NCI-H128 (cell line): Measurements from ENCODE around the gene COG2.
"Not testable (repeated sequence)": the region's sequence is repeated elsewhere in the genome, so short reads cannot be mapped to it uniquely, and the experiment has no call there.

ENCODE experiments used
- DNase-seq: peaks from one replicate; lab custom pipeline; 2025; ENCODE audit not compliant: unreplicated experiment; lab: John Stamatoyannopoulos, UW

The COG2 gene

GRCh38 chr1:230674581-230674980 lies 32.3 kb downstream of the COG2 start:
- no peak for DNase-seq

DNA sequence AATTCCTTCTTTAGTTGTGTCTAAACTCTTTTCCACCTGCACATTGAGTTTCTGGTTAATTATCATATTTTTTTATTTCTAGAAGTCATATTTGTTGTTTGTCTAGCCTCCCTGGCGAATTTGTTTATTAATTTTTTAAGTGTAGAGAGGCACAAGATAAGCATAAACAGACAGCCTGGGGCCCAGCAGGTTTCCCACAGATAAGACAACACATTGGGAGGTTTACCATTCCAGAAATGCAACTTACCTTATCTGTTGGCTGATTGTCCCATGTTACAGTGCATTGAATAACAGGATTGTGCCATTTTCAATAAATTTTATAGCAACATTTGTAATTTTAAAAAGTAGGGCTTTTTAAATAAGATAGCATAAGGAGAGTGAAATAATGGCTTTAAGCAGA lies 34.9 kb downstream of the COG2 start:
- no peak for DNase-seq

DNA sequence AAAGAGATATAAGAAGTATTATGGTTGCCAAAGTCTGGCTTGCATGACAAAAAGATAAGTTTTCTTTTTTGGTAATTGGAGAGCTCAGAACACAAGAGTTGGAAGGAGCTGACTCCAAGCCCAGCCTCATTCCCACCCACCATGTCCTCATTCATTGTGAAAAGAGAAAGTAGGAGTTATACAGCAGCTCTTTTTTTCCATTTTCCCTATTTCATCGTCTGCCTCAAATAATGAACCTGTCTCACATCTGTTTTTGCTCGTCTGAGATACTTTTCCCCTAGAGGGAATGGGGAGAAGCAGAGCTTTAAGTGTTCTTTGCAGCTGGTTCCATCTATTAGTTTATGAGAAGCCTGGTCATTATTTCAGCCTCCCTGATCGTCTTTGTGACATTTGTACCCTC lies 36.9 kb downstream of the COG2 start:
- no peak for DNase-seq

DNA sequence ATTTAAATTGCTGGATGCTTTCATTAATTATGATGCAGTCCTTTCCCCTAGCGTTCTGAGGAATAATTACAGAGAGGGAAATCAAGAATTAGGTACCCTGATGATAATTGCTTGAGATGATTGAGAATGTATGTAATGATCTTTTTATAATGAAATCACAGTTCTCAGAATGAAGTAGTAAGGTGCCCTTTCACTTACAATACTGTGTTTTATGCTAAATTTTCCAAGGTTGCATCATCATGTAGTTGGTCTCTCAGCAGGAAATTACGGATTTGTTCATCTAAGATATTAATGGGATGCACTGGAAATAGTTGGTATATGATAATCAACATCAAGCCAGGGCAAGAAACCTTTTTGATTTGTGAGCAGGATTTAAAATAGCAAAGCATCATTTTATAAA lies 37.5 kb downstream of the COG2 start:
- DNase-seq, result no peak

DNA sequence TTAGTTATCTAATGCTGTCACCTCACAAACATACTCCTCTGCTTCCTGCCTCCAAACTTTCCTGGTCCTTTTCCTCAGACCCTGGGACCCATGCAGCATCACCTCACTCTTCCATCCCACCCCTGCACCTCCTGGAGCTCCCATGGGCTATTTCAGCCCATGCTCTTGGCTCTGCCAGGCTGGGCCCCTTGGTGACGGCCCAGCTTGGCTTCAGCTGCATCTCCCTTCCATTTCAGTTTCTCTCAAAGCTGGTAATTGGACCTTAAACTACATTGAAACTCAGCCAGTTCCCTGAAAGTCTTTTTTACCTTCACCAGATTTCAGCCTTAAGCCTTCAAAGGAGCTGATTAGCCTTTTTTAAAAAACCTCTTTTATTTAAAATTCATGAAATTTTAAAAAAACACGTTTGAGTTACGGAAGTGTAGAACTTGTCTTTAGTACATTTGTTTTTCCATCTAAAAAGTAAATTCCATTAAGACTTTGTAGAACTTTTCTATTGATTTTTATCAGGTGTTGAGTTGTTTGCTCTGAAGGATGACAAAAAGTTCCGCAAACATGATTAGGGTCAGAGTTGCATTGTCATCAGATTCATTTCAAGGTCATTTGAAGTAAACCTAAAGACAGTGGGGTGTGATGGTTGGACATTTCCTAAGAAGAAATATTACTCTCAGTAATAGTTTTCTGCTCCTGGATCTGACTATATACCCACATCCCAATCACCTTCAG lies 38.2 kb downstream of the COG2 start:
- DNase-seq, result no peak

GRCh38 chr1:230681599-230681998 lies 39.3 kb downstream of the COG2 start:
- peak; percentile 84 for DNase-seq

DNA sequence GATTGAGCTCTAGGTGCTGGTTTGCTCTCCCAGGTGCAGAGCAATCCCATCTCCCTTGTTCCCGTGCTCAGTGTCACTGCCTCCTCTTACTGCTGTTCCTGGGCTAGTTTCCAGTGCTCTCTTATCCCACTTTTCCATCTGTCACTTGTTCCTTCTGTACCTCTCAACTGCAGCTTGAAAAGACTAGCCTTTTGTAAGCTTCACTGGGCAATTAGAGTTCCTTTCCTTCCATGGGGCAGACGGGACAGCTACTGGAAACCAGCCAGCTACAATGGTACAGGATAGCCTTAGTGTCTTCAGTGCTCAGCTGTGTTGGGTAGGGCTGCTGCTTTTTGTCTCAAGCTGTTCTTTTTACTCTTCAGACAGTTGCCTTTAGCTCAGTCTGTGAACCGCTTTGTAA lies 40.0 kb downstream of the COG2 start:
- DNase-seq, result peak; percentile 8

- DNase-seq, result no peak
Measured at GRCh38 chr1:230682882-230683610, 40.8 kb downstream of the COG2 start.

GRCh38 chr1:230684146-230684545 lies 41.9 kb downstream of the COG2 start:
- DNase-seq, result no peak

- no peak for DNase-seq
Measured at GRCh38 chr1:230684998-230685397, 42.7 kb downstream of the COG2 start.

- DNase-seq, result no peak
Measured at GRCh38 chr1:230686747-230687146, 44.5 kb downstream of the COG2 start.

DNA sequence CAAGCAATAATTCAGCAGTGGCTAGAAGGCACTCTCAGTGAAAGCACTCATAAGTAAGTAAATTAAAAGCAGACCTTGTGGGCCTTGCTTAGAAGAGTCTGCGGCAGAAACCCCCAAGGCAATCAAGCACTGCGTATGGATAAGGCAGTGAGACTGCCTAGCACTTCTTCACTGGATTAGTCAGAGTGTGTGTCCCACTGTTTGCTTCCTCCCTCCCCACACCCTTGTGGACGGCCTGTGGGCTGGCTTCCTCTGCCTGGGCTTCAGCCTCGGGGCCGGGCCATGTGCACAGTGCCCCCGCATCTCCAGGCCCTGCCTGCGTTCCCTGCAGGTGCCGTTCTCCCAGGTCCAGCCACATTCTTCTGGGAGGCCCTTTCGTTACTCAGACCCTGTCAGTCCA lies 47.8 kb downstream of the COG2 start:
- DNase-seq, result no peak

DNA sequence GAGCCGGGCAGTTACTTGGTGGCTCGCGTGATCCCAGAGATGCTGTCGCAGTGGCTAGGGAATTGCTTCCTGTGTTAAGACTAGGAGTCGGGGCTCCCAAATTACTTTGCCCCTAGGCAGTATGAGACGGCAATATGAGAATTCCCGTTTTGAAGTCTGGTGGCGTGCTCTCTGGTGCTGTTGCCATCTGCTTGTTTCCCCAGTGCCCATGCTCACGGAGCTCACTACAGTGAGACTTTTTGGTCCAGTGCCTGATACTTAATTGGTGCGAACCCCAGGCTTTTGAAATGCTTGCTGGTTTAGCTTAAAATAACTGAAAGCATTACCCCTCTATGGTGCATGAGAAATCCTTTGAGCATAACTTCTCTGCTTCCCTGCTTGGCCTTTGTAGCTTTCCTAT lies 49.3 kb downstream of the COG2 start:
- no peak for DNase-seq

GRCh38 chr1:230693221-230693620 lies 50.9 kb downstream of the COG2 start:
- DNase-seq, result no peak

- DNase-seq, result no peak
Measured at GRCh38 chr1:230693777-230694176, 51.5 kb downstream of the COG2 start.

GRCh38 chr1:230694464-230694863 lies 52.2 kb downstream of the COG2 start:
- DNase-seq, result no peak

DNA sequence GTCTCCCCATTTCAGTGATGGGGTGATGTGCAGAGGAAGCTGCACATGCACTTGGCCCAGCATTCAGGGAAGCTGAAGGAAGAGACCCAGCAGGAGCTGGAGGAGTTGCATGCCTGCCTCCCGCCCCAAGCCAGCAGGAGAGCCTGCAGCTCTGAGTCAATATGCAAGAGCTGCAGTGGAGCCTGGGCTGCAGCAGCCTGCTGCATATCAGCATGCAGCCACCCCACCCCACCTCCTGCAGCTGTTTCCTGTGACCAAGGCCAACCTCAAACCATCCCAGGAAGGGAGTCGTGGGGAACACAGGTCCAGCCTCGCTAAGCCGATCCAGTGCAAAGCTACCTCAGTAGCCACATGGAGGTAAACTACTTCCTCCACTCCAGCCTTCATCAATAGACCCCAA lies 52.7 kb downstream of the COG2 start:
- DNase-seq, result no peak

DNA sequence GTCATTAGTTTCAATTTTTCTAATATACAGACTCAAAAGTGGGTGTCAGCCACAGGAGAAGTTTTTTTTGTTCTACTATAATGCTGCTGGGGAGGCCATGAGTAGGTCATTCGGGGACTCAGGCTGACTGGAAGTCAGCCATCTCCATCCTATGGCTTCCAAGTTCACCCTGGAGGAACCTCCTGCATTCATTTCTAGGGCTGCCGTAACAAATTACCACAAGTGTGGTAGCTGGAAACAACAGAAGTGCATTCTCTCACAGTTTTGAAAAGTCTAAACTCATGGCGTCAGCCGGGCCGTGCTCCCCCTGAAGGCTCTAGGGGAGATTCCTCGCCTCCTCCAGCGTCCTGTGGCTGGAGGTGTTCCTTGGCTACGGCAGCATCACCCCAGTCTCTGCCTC lies 53.9 kb downstream of the COG2 start:
- DNase-seq, result no peak

DNA sequence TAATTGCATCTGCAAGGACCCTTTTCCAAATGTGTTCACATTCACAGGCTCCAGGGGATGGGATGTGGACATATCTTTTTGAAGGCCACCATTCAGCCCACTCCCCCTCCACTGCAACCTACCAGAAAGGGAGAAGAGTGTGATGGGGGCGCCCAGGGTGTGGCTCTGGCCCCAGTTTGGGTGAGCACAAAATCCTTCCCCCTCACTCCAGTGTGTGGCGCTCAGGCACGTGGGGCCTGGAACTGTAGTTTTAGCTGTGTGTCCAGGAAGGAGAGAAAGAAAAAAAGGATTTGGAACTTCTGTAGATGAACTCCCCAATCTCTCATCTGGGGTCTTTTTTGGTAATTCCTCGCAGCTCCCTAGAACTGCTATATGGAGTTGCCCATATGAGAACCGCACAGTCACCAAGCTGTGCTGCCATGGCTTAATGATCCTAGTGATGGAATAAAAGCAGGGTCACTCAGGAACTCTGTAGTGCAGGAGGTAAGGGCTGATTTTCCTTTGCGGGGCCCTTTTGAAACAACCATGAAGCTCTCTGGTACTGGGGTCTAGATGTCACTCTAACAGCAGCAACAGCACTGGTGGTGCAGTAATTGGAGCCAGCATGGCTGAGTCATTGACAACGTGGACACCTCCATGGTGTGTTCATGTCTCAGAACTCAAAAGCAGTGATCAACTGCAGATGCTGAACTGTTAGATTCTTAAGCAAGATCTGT lies 54.6 kb downstream of the COG2 start:
- no peak for DNase-seq

- no peak for DNase-seq
Measured at GRCh38 chr1:230698130-230698529, 55.8 kb downstream of the COG2 start.

DNA sequence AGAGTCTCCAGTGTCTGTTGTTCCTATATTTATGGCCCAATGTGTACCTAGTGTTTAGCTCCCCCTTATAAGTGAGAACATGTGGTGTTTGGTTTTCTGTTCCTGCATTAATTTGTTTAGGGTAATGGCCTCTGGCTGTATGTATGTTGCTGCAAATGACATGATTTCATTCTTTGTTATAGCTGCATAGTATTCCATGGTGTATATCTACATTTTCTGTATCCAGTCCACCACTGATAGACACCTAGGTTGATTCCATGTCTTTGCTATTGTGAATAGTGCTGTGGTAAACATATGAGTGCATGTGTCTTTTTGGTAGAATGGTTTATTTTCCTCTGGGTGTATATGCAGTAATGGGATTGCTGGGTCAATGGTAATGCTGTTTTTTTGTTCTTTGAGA lies 56.7 kb downstream of the COG2 start:
- not testable (repeated sequence) for DNase-seq

- no peak for DNase-seq
Measured at GRCh38 chr1:230699716-230700115, 57.4 kb downstream of the COG2 start.
